ENCODE measurements around the gene ZNF644.
"Not testable (repeated sequence)": the region's sequence is repeated elsewhere in the genome, so short reads cannot be mapped to it uniquely, and the experiment has no call there.

Gene ZNF644

GRCh38 chr1:90977522-90977921 is 44.3 kb downstream of the ZNF644 start:
- no peak for DNase-seq

- DNase-seq, result no peak
Measured at GRCh38 chr1:90973897-90974798, 47.7 kb downstream of the ZNF644 start.

- no peak for DNase-seq
Measured at GRCh38 chr1:90970208-90970607, 51.6 kb downstream of the ZNF644 start.

- no peak for DNase-seq
Measured at GRCh38 chr1:90969241-90969640, 52.6 kb downstream of the ZNF644 start.

- DNase-seq, result no peak
Measured at GRCh38 chr1:90964444-90965035, 57.3 kb downstream of the ZNF644 start.

- no peak for DNase-seq
Measured at GRCh38 chr1:90963651-90964050, 58.2 kb downstream of the ZNF644 start.

- DNase-seq, result no peak
Measured at GRCh38 chr1:90963236-90963635, 58.6 kb downstream of the ZNF644 start.

GRCh38 chr1:90959352-90960206 is 62.3 kb downstream of the ZNF644 start:
- no peak for DNase-seq

- DNase-seq, result no peak
Measured at GRCh38 chr1:90957497-90957896, 64.3 kb downstream of the ZNF644 start.

- no peak for DNase-seq
Measured at GRCh38 chr1:90955769-90956168, 66.1 kb downstream of the ZNF644 start.

GRCh38 chr1:90952906-90953305 is 68.9 kb downstream of the ZNF644 start:
- no peak for DNase-seq

GRCh38 chr1:90951009-90951408 is 70.8 kb downstream of the ZNF644 start:
- DNase-seq, result no peak

GRCh38 chr1:90948301-90948700 is 73.5 kb downstream of the ZNF644 start:
- DNase-seq, result no peak

GRCh38 chr1:90946630-90947029 is 75.2 kb downstream of the ZNF644 start:
- no peak for DNase-seq

GRCh38 chr1:90945287-90945686 is 76.5 kb downstream of the ZNF644 start:
- DNase-seq, result no peak

GRCh38 chr1:90943966-90944365 is 77.9 kb downstream of the ZNF644 start:
- DNase-seq, result no peak

GRCh38 chr1:90940746-90941145 is 81.1 kb downstream of the ZNF644 start:
- DNase-seq, result no peak

GRCh38 chr1:90936731-90937130 is 85.1 kb downstream of the ZNF644 start:
- DNase-seq, result no peak

- no peak for DNase-seq
Measured at GRCh38 chr1:90936061-90936460, 85.8 kb downstream of the ZNF644 start.

GRCh38 chr1:90928231-90928630 is 93.6 kb downstream of the ZNF644 start:
- DNase-seq, result not testable (repeated sequence)

GRCh38 chr1:90927674-90928073 is 94.2 kb downstream of the ZNF644 start:
- DNase-seq, result not testable (repeated sequence)

GRCh38 chr1:90926971-90927370 is 94.9 kb downstream of the ZNF644 start:
- DNase-seq, result no peak
